HEK293 (cell line): ENCODE results near the gene HAT1.
A peak's percentile ranks its signal among the peaks of the same experiment; 100 is the strongest.

ENCODE experiments used
- CTCF ChIA-PET: fragments of 350-600 bp; formaldehyde crosslinking; extraction: SDS; loops from one replicate; lab custom pipeline; 2021; ENCODE audit warnings: antibody characterized with exemption; lab: Yijun Ruan, JAX
- POLR2A ChIA-PET: fragments of 300-600 bp; formaldehyde crosslinking; extraction: SDS; loops from one replicate; lab custom pipeline; 2020; ENCODE audit warnings: antibody characterized with exemption, inconsistent platforms; lab: Yijun Ruan, JAX
- H3K27ac ChIP-seq: fragments of 200-500 bp; sonication (Bioruptor generic); 2 replicates; pipeline ENCODE4 v1.5.1; 2014; ENCODE audit warnings: low read depth, low read length, control low read depth, inconsistent platforms; ENCODE audit errors: extremely low read depth
- H3K36me3 ChIP-seq, 2 experiments: fragments of 200-500 bp in 1 of 2; sonication (Bioruptor generic) in 1 of 2; 1 replicate in 1 of 2; 2 replicates in 1 of 2; pipeline ENCODE4 v1.5.1; 2014 to 2017; ENCODE audit warnings: inconsistent platforms in 2 of 2, low read length in 2 of 2; ENCODE audit not compliant: control insufficient read depth in 2 of 2, insufficient read depth in 1 of 2
- H3K4me1 ChIP-seq: fragments of 200-500 bp; sonication (Bioruptor generic); 2 replicates; pipeline ENCODE4 v1.5.1; 2014; ENCODE audit warnings: mild to moderate bottlenecking, low read length, inconsistent platforms; ENCODE audit not compliant: control insufficient read depth, insufficient read depth
- H3K4me3 ChIP-seq: 2 replicates; pipeline ENCODE4 v1.5.1; 2011; ENCODE audit warnings: low read depth, mild to moderate bottlenecking, control low read depth, low read length, moderate library complexity
- H3K9me3 ChIP-seq: fragments of 200-500 bp; sonication (Bioruptor generic); 2 replicates; pipeline ENCODE4 v1.5.1; 2014; ENCODE audit warnings: low read depth, low read length, inconsistent platforms; ENCODE audit not compliant: control insufficient read depth, insufficient read depth
- GLIS2 ChIP-seq: fragments of 450-650 bp; formaldehyde crosslinking; IDR thresholded peaks from 2 replicates; pipeline ENCODE4 v1.5.1; 2016; ENCODE audit warnings: missing biosample characterization, missing genetic modification characterization
- SETDB1 ChIP-seq: IDR thresholded peaks from one replicate; pipeline ENCODE4 v1.6.1; 2017; ENCODE audit warnings: mild to moderate bottlenecking, low read length, moderate library complexity, mixed read lengths; ENCODE audit not compliant: insufficient read length
- ZBTB1 ChIP-seq: fragments of 450-650 bp; formaldehyde crosslinking; IDR thresholded peaks from 2 replicates; pipeline ENCODE4 v1.5.1; 2016; ENCODE audit warnings: missing biosample characterization, missing genetic modification characterization
- ZBTB21 ChIP-seq: fragments of 450-650 bp; formaldehyde crosslinking; IDR thresholded peaks from 2 replicates; pipeline ENCODE4 v1.5.1; 2017; ENCODE audit warnings: missing biosample characterization, missing genetic modification characterization
- ZBTB8A ChIP-seq: fragments of 450-650 bp; formaldehyde crosslinking; IDR thresholded peaks from 2 replicates; pipeline ENCODE4 v1.5.1; 2016; ENCODE audit warnings: missing biosample characterization, missing genetic modification characterization
- ZNF2 ChIP-seq: fragments of 450-650 bp; formaldehyde crosslinking; IDR thresholded peaks from 2 replicates; pipeline ENCODE4 v1.5.1; 2016; ENCODE audit warnings: missing biosample characterization, missing genetic modification characterization
- ZNF202 ChIP-seq: fragments of 450-650 bp; formaldehyde crosslinking; IDR thresholded peaks from 2 replicates; pipeline ENCODE4 v1.5.1; 2016; ENCODE audit warnings: missing biosample characterization, missing genetic modification characterization, borderline replicate concordance
- ZNF48 ChIP-seq: fragments of 450-650 bp; formaldehyde crosslinking; IDR thresholded peaks from 2 replicates; pipeline ENCODE4 v1.5.1; 2016; ENCODE audit warnings: missing biosample characterization, missing genetic modification characterization
- ZNF501 ChIP-seq: fragments of 450-650 bp; formaldehyde crosslinking; IDR thresholded peaks from 2 replicates; pipeline ENCODE4 v1.5.1; 2016; ENCODE audit warnings: missing biosample characterization, missing genetic modification characterization
- ZNF561 ChIP-seq: fragments of 450-650 bp; IDR thresholded peaks from 2 replicates; pipeline ENCODE4 v1.5.1; 2018; ENCODE audit warnings: missing biosample characterization, missing genetic modification characterization, borderline replicate concordance
- ZNF843 ChIP-seq: fragments of 450-650 bp; formaldehyde crosslinking; IDR thresholded peaks from 2 replicates; pipeline ENCODE4 v1.5.1; 2016; ENCODE audit warnings: missing biosample characterization, missing genetic modification characterization
- ZSCAN16 ChIP-seq: fragments of 450-650 bp; formaldehyde crosslinking; IDR thresholded peaks from 2 replicates; pipeline ENCODE4 v1.5.1; 2016; ENCODE audit warnings: missing biosample characterization, missing genetic modification characterization
- ZSCAN30 ChIP-seq: fragments of 450-650 bp; IDR thresholded peaks from 2 replicates; pipeline ENCODE4 v1.5.1; 2018; ENCODE audit warnings: missing biosample characterization, mild to moderate bottlenecking, missing genetic modification characterization, moderate library complexity
- ZXDB ChIP-seq: fragments of 450-650 bp; formaldehyde crosslinking; IDR thresholded peaks from 2 replicates; pipeline ENCODE4 v1.5.1; 2016; ENCODE audit warnings: missing biosample characterization, missing genetic modification characterization
- TF ChIP-seq, protein P1 (sequence below): fragments of 450-650 bp; formaldehyde crosslinking; IDR thresholded peaks from 2 replicates; pipeline ENCODE4 v1.5.1; 2016; ENCODE audit warnings: missing biosample characterization, missing genetic modification characterization
- TF ChIP-seq, protein P2 (sequence below): fragments of 450-650 bp; formaldehyde crosslinking; IDR thresholded peaks from 2 replicates; pipeline ENCODE4 v1.5.1; 2016; ENCODE audit warnings: missing biosample characterization, missing genetic modification characterization
- TF ChIP-seq, protein P3 (sequence below): fragments of 450-650 bp; formaldehyde crosslinking; IDR thresholded peaks from 2 replicates; pipeline ENCODE4 v1.5.1; 2016; ENCODE audit warnings: missing biosample characterization, missing genetic modification characterization, low read depth
- TF ChIP-seq, protein P4 (sequence below): fragments of 450-650 bp; IDR thresholded peaks from 2 replicates; pipeline ENCODE4 v1.5.1; 2018; ENCODE audit warnings: missing biosample characterization, missing genetic modification characterization
- TF ChIP-seq, protein P5 (sequence below): fragments of 450-650 bp; formaldehyde crosslinking; IDR thresholded peaks from 2 replicates; pipeline ENCODE4 v1.5.1; 2016; ENCODE audit warnings: missing biosample characterization, missing genetic modification characterization, borderline replicate concordance
- TF ChIP-seq, protein P6 (sequence below): fragments of 450-650 bp; IDR thresholded peaks from 2 replicates; pipeline ENCODE4 v1.5.1; 2018; ENCODE audit warnings: missing biosample characterization, mild to moderate bottlenecking, missing genetic modification characterization
- TF ChIP-seq, protein P7 (sequence below): fragments of 450-650 bp; formaldehyde crosslinking; IDR thresholded peaks from 2 replicates; pipeline ENCODE4 v1.5.1; 2016; ENCODE audit warnings: missing biosample characterization, missing genetic modification characterization

HAT1 gene, protein sequence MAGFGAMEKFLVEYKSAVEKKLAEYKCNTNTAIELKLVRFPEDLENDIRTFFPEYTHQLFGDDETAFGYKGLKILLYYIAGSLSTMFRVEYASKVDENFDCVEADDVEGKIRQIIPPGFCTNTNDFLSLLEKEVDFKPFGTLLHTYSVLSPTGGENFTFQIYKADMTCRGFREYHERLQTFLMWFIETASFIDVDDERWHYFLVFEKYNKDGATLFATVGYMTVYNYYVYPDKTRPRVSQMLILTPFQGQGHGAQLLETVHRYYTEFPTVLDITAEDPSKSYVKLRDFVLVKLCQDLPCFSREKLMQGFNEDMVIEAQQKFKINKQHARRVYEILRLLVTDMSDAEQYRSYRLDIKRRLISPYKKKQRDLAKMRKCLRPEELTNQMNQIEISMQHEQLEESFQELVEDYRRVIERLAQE

DNA sequence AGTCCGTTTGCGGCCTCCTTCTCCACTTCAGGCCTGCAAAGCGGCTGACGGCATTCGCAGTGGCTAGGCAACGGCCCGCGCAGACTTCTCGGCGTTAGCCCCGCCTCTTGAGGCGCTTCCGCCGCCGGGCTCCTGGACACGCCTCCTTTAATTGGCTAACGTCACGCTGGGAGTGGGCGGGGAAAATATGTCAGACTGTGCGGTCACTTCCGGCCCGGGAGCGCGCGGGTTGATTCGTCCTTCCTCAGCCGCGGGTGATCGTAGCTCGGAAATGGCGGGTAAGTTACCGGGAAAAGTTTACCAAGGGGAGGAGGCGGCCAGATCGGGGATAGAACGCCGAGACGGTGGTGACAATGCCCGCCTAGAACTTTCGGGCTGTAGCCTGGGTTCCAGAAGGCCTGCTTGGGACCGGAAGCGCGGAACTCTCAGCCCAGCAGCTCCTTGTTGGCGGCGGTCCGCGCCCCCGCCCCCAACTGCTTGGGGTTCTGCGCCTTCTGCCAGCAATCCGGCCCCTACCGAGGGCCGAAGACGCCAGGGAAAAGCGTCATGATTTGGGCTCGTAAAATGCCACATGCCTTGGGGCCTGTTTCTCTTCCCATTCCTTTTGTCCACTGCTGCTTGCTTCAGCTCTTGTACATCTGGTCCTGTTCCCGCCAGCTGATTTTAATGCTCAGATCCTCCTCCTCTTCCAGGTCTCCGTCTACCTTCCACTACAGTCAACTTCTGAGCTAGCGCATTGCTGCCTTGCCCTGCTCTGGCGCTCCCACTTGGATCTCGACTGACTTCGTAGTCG is at the start of gene HAT1:
Gene HAT1 (plus strand): TSS at position 232 of the 793 bp plus-strand sequence. CDS start 40 bp downstream, at position 272.
- POLR2A ChIA-PET = interaction anchor here (0.6 to 3.9 kb wide), 9 partner anchors 10 to 198 kb away, joined by 3 to 82 read pairs (median 4); partner anchors contain the start of genes DLX1, DLX2 and SLC25A12
- CTCF ChIA-PET = interaction anchor here (0.5 to 1.6 kb wide), 5 partner anchors 29 to 214 kb away, joined by 3 to 4 read pairs (median 3); partner anchors contain the start of gene DLX2
- Histone ChIP-seq H3K9me3 (no peaks in the 10 kb centered on the region), H3K4me3 (peak within 1 kb of the TSS; percentile 84), H3K27ac (peak within 1 kb of the TSS; percentile 91), H3K4me1 (peaks cover 2% of the 10 kb centered on the region), H3K36me3 (peaks cover 21 to 23% of the 10 kb centered on the region in 2 experiments)
- TF ChIP-seq ZNF561 = 0 out of 2 replicates have a peak, but pooled peaks have one; percentile 28
- TF ChIP-seq ZSCAN30 (tag by site-specific recombination) = no peak
- TF ChIP-seq, protein P1, sequence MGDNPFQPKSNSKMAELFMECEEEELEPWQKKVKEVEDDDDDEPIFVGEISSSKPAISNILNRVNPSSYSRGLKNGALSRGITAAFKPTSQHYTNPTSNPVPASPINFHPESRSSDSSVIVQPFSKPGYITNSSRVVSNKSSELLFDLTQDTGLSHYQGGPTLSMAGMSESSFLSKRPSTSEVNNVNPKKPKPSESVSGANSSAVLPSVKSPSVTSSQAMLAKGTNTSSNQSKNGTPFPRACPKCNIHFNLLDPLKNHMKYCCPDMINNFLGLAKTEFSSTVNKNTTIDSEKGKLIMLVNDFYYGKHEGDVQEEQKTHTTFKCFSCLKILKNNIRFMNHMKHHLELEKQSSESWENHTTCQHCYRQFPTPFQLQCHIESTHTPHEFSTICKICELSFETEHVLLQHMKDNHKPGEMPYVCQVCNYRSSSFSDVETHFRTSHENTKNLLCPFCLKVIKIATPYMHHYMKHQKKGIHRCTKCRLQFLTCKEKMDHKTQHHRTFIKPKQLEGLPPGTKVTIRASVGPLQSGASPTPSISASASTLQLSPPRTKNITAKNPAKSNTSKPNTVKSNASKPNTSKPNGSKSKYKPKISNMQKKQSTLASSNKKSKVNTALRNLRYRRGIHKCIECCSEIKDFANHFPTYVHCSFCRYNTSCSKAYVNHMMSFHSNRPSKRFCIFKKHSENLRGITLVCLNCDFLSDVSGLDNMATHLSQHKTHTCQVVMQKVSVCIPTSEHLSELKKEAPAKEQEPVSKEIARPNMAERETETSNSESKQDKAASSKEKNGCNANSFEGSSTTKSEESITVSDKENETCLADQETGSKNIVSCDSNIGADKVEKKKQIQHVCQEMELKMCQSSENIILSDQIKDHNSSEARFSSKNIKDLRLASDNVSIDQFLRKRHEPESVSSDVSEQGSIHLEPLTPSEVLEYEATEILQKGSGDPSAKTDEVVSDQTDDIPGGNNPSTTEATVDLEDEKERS (tag by site-specific recombination) = no peak
- TF ChIP-seq, protein P2, sequence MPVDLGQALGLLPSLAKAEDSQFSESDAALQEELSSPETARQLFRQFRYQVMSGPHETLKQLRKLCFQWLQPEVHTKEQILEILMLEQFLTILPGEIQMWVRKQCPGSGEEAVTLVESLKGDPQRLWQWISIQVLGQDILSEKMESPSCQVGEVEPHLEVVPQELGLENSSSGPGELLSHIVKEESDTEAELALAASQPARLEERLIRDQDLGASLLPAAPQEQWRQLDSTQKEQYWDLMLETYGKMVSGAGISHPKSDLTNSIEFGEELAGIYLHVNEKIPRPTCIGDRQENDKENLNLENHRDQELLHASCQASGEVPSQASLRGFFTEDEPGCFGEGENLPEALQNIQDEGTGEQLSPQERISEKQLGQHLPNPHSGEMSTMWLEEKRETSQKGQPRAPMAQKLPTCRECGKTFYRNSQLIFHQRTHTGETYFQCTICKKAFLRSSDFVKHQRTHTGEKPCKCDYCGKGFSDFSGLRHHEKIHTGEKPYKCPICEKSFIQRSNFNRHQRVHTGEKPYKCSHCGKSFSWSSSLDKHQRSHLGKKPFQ (tag by site-specific recombination) = no peak
- no peak for TF ChIP-seq ZNF48 (tag by site-specific recombination)
- peak; percentile 18 for TF ChIP-seq SETDB1
- 0 out of 2 replicates have a peak, but pooled peaks have one; percentile 52 for TF ChIP-seq ZNF843 (tag by site-specific recombination)
- peak; percentile 93 for TF ChIP-seq ZBTB8A (tag by site-specific recombination)
- TF ChIP-seq, protein P3, sequence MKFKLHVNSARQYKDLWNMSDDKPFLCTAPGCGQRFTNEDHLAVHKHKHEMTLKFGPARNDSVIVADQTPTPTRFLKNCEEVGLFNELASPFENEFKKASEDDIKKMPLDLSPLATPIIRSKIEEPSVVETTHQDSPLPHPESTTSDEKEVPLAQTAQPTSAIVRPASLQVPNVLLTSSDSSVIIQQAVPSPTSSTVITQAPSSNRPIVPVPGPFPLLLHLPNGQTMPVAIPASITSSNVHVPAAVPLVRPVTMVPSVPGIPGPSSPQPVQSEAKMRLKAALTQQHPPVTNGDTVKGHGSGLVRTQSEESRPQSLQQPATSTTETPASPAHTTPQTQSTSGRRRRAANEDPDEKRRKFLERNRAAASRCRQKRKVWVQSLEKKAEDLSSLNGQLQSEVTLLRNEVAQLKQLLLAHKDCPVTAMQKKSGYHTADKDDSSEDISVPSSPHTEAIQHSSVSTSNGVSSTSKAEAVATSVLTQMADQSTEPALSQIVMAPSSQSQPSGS = peak; percentile 73; the same call in 1 of the 2 replicates
- peak; percentile 99 for TF ChIP-seq ZBTB21 (tag by site-specific recombination)
- TF ChIP-seq GLIS2 (tag by site-specific recombination) = peak; percentile 71
- TF ChIP-seq, protein P4, sequence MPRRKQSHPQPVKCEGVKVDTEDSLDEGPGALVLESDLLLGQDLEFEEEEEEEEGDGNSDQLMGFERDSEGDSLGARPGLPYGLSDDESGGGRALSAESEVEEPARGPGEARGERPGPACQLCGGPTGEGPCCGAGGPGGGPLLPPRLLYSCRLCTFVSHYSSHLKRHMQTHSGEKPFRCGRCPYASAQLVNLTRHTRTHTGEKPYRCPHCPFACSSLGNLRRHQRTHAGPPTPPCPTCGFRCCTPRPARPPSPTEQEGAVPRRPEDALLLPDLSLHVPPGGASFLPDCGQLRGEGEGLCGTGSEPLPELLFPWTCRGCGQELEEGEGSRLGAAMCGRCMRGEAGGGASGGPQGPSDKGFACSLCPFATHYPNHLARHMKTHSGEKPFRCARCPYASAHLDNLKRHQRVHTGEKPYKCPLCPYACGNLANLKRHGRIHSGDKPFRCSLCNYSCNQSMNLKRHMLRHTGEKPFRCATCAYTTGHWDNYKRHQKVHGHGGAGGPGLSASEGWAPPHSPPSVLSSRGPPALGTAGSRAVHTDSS = no peak
- peak; percentile 78 for TF ChIP-seq ZNF501 (tag by site-specific recombination)
- TF ChIP-seq ZSCAN16 (tag by site-specific recombination) = peak; percentile 11; the same call in 1 of the 2 replicates
- TF ChIP-seq, protein P5, sequence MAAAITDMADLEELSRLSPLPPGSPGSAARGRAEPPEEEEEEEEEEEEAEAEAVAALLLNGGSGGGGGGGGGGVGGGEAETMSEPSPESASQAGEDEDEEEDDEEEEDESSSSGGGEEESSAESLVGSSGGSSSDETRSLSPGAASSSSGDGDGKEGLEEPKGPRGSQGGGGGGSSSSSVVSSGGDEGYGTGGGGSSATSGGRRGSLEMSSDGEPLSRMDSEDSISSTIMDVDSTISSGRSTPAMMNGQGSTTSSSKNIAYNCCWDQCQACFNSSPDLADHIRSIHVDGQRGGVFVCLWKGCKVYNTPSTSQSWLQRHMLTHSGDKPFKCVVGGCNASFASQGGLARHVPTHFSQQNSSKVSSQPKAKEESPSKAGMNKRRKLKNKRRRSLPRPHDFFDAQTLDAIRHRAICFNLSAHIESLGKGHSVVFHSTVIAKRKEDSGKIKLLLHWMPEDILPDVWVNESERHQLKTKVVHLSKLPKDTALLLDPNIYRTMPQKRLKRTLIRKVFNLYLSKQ = no peak
- no peak; the same call in 1 of the 2 replicates for TF ChIP-seq ZBTB1 (tag by site-specific recombination)
- peak; percentile 57 for TF ChIP-seq ZXDB (tag by site-specific recombination)
- TF ChIP-seq, protein P6, sequence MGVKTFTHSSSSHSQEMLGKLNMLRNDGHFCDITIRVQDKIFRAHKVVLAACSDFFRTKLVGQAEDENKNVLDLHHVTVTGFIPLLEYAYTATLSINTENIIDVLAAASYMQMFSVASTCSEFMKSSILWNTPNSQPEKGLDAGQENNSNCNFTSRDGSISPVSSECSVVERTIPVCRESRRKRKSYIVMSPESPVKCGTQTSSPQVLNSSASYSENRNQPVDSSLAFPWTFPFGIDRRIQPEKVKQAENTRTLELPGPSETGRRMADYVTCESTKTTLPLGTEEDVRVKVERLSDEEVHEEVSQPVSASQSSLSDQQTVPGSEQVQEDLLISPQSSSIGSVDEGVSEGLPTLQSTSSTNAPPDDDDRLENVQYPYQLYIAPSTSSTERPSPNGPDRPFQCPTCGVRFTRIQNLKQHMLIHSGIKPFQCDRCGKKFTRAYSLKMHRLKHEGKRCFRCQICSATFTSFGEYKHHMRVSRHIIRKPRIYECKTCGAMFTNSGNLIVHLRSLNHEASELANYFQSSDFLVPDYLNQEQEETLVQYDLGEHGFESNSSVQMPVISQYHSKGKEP (tag by site-specific recombination) = no peak
- peak; percentile 64; the same call in 1 of the 2 replicates for TF ChIP-seq ZNF2 (tag by site-specific recombination)
- no peak for TF ChIP-seq ZNF202
- TF ChIP-seq, protein P7, sequence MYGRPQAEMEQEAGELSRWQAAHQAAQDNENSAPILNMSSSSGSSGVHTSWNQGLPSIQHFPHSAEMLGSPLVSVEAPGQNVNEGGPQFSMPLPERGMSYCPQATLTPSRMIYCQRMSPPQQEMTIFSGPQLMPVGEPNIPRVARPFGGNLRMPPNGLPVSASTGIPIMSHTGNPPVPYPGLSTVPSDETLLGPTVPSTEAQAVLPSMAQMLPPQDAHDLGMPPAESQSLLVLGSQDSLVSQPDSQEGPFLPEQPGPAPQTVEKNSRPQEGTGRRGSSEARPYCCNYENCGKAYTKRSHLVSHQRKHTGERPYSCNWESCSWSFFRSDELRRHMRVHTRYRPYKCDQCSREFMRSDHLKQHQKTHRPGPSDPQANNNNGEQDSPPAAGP (tag by site-specific recombination) = no peak
